Subcutaneous adipose tissue (tissue), 4 donors: ENCODE data around the gene GALNS. TPM values are rescaled to one million over a fixed set of nuclear protein-coding genes. Genes with fewer than 3 reads are reported as not detected.

Source experiments
- CTCF ChIP-seq: fragments of 450-650 bp; IDR thresholded peaks from one replicate; pipeline ENCODE4 v1.5.1; 2016; ENCODE audit warnings: low read depth, mild to moderate bottlenecking, control low read depth, antibody characterized with exemption, moderate library complexity
- total RNA-seq, 4 donors: library from RNA; depleted of rRNA; stranded (reverse); fragments of >200 nt; gene quantifications; one replicate each; pipeline ENCODE4 v1.1.0, GENCODE V29; 2016

Gene GALNS
- total RNA-seq, 4 donors from 2014 or later = 17.2 to 48.6 (median 18.2) TPM

- TF ChIP-seq CTCF = no peak
Observed at GRCh38 chr16:88772871-88773811, 83.6 kb downstream of the GALNS start.

GRCh38 chr16:88771294-88771772 lies 85.4 kb downstream of the GALNS start:
- TF ChIP-seq CTCF = no peak

GRCh38 chr16:88770461-88771293 lies 86.1 kb downstream of the GALNS start:
- no peak for TF ChIP-seq CTCF

GRCh38 chr16:88769617-88770460 lies 86.9 kb downstream of the GALNS start:
- TF ChIP-seq CTCF = no peak

- TF ChIP-seq CTCF = no peak
Observed at GRCh38 chr16:88768071-88768783, 88.5 kb downstream of the GALNS start.

GRCh38 chr16:88767546-88768070 lies 89.1 kb downstream of the GALNS start:
- TF ChIP-seq CTCF = no peak
